Liver (tissue), 3 donors: ENCODE results near the gene ULBP2.

Source experiments
- JUND ChIP-seq, 2 donors: IDR thresholded peaks; 2 replicates each; pipeline ENCODE4 v1.6.1; 2016; ENCODE audit warnings: antibody characterized with exemption in 2 of 2
- TF ChIP-seq, protein P1 (sequence below): fragments of 150-350 bp; IDR thresholded peaks from 2 replicates; pipeline ENCODE4 v1.5.1; 2017; ENCODE audit warnings: improper control_type of control experiment, low read depth, low read length; ENCODE audit not compliant: missing input control
- donor health status: healthy.
- donor health status: healthy.

GRCh38 chr6:149895048-149895590 is 46.7 kb upstream of the ULBP2 start:
- TF ChIP-seq, protein P1, sequence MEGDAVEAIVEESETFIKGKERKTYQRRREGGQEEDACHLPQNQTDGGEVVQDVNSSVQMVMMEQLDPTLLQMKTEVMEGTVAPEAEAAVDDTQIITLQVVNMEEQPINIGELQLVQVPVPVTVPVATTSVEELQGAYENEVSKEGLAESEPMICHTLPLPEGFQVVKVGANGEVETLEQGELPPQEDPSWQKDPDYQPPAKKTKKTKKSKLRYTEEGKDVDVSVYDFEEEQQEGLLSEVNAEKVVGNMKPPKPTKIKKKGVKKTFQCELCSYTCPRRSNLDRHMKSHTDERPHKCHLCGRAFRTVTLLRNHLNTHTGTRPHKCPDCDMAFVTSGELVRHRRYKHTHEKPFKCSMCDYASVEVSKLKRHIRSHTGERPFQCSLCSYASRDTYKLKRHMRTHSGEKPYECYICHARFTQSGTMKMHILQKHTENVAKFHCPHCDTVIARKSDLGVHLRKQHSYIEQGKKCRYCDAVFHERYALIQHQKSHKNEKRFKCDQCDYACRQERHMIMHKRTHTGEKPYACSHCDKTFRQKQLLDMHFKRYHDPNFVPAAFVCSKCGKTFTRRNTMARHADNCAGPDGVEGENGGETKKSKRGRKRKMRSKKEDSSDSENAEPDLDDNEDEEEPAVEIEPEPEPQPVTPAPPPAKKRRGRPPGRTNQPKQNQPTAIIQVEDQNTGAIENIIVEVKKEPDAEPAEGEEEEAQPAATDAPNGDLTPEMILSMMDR, result no peak
- no peak for TF ChIP-seq JUND (IDR thresholded peaks at IDR 0.05)
